Gastrocnemius medialis (tissue), 4 donors: ENCODE data around the gene PIP4K2A. TPM values are rescaled to one million over a fixed set of nuclear protein-coding genes. Genes with fewer than 3 reads are reported as not detected.

Experiments
- ATAC-seq, 2 donors: fragments of 150-250 bp; one replicate each; pipeline ENCODE4 v1.9.1; 2016
- DNase-seq, 2 donors: peaks; one replicate each; pipeline ENCODE4 v3.0.0-alpha.2; 2019
- H3K27ac ChIP-seq, 4 donors: fragments of 200-600 bp; sonication (generic); 1 replicate in 1 of 4; 2 replicates in 3 of 4; pipeline ENCODE4 v1.5.1; 2016 to 2018; ENCODE audit warnings: mild to moderate bottlenecking in 2 of 4, moderate library complexity in 1 of 4
- H3K27me3 ChIP-seq, 3 donors: fragments of 200-600 bp; sonication (generic) in 2 of 3; 1 replicate in 1 of 3; 2 replicates in 2 of 3; pipeline versions ENCODE4 v1.5.1 to v1.6.0; 2016 to 2019; ENCODE audit warnings: mild to moderate bottlenecking in 1 of 3, moderate library complexity in 1 of 3
- H3K36me3 ChIP-seq, 2 donors: fragments of 200-600 bp; sonication (generic) in 1 of 2; one replicate each; pipeline ENCODE4 v1.5.1; 2017 to 2018
- H3K4me1 ChIP-seq, 2 donors: fragments of 200-600 bp; sonication (generic) in 1 of 2; one replicate each; pipeline ENCODE4 v1.5.1; 2016 to 2017; ENCODE audit warnings: mild to moderate bottlenecking in 2 of 2
- H3K4me3 ChIP-seq, 4 donors: fragments of 200-600 bp; sonication (generic) in 3 of 4; 1 replicate in 1 of 4; 2 replicates in 3 of 4; pipeline ENCODE4 v1.5.1; 2016 to 2019; ENCODE audit warnings: mild to moderate bottlenecking in 2 of 4
- H3K9me3 ChIP-seq, 3 donors: fragments of 200-600 bp; sonication (generic) in 2 of 3; 1 replicate in 1 of 3; 2 replicates in 2 of 3; pipeline ENCODE4 v1.5.1; 2016 to 2019
- CTCF ChIP-seq, 5 experiments: fragments of 450-650 bp in 3 of 5; fragments of 200-600 bp in 2 of 5; sonication (generic) in 2 of 5; IDR thresholded peaks in 4 of 5; conservative IDR thresholded peaks in 1 of 5; 1 replicate in 4 of 5; 2 replicates in 1 of 5; pipeline ENCODE4 v1.5.1; 2016 to 2019; ENCODE audit warnings: antibody characterized with exemption in 5 of 5, mild to moderate bottlenecking in 3 of 5, moderate library complexity in 3 of 5
- POLR2A ChIP-seq, 2 donors: fragments of 450-650 bp; IDR thresholded peaks; one replicate each; pipeline ENCODE4 v1.6.1; 2017; ENCODE audit warnings: antibody characterized with exemption in 2 of 2, mild to moderate bottlenecking in 2 of 2, moderate library complexity in 2 of 2
- in situ Hi-C, 4 donors: fragments of 200-750 bp; cut with MboI; loops; one replicate each; pipeline versions ENCODE4 v1.15.0 to v1.8.0; 2017; ENCODE audit warnings: low sequenced_read_pairs in 4 of 4
- intact Hi-C: fragments of 100-400 bp; cut with DNase I; formaldehyde crosslinking; loops from one replicate; pipeline ENCODE4 v1.15.1; 2023; ENCODE audit warnings: low total_unique reads
- total RNA-seq, 4 donors: library from RNA; depleted of rRNA; stranded (reverse); fragments of >200 nt; gene quantifications; one replicate each; pipeline versions ENCODE4 v1.1.0 to v1.2.3, GENCODE V29; 2016

Gene PIP4K2A
- total RNA-seq, 4 donors from 2014 or later: 3.9 to 7.5 (median 4.7) TPM

GRCh38 chr10:22682237-22683139 is 31.9 kb downstream of the PIP4K2A start:
- H3K9me3 ChIP-seq: no peaks in the 10 kb centered on the region
- no peak overlapping the region for H3K4me3 ChIP-seq
- no peaks in the 10 kb centered on the region for H3K36me3 ChIP-seq
- H3K27me3 ChIP-seq: no peaks in the 10 kb centered on the region
- no peak for TF ChIP-seq POLR2A (IDR thresholded peaks at IDR 0.05)
- no peak for TF ChIP-seq CTCF (IDR thresholded peaks at IDR 0.05 in 4 of 5, conservative IDR thresholded peaks at IDR 0.05 in 1 of 5)
- in situ Hi-C loops (no loop called here), intact Hi-C loops (no loop called here)
- ATAC-seq (no peak), DNase-seq (no peak)
- H3K27ac ChIP-seq: no peak overlapping the region
- peaks cover 0 to 3% of the 10 kb centered on the region in 2 donors for H3K4me1 ChIP-seq

- H3K27ac ChIP-seq: no peak overlapping the region
- H3K4me3 ChIP-seq: no peak overlapping the region
- DNase-seq (no peak), ATAC-seq (no peak)
- intact Hi-C loops (no loop called here), in situ Hi-C loops (no loop called here)
- TF ChIP-seq CTCF (IDR thresholded peaks at IDR 0.05 in 4 of 5, conservative IDR thresholded peaks at IDR 0.05 in 1 of 5): no peak
- TF ChIP-seq POLR2A (IDR thresholded peaks at IDR 0.05): no peak
- no peaks in the 10 kb centered on the region for H3K36me3 ChIP-seq
- H3K27me3 ChIP-seq: no peaks in the 10 kb centered on the region
- no peaks in the 10 kb centered on the region for H3K9me3 ChIP-seq
- peaks cover 0 to 3% of the 10 kb centered on the region in 2 donors for H3K4me1 ChIP-seq
Observed at GRCh38 chr10:22681783-22682183, 32.6 kb downstream of the PIP4K2A start.

- intact Hi-C loops: no loop called here
- no peak for ATAC-seq
Observed at GRCh38 chr10:22681301-22681700, 33.1 kb downstream of the PIP4K2A start.

GRCh38 chr10:22679608-22680007 is 34.8 kb downstream of the PIP4K2A start:
- intact Hi-C loops: no loop called here
- DNase-seq (no peak), ATAC-seq (no peak)
- Histone ChIP-seq H3K4me3 (no peak overlapping the region), H3K4me1 (peaks cover 0 to 3% of the 10 kb centered on the region in 2 donors), H3K36me3 (no peaks in the 10 kb centered on the region), H3K27ac (no peak overlapping the region), H3K27me3 (no peaks in the 10 kb centered on the region), H3K9me3 (no peaks in the 10 kb centered on the region)
- in situ Hi-C loops: no loop called here
- TF ChIP-seq POLR2A (IDR thresholded peaks at IDR 0.05) (no peak), CTCF (IDR thresholded peaks at IDR 0.05 in 4 of 5, conservative IDR thresholded peaks at IDR 0.05 in 1 of 5) (no peak)

More at GRCh38 chr10:22681301-22681700, 33.1 kb downstream of the PIP4K2A start:
- in situ Hi-C loops: no loop called here
- Histone ChIP-seq H3K4me3 (no peak overlapping the region), H3K27ac (no peak overlapping the region), H3K4me1 (peaks cover 0 to 3% of the 10 kb centered on the region in 2 donors), H3K9me3 (no peaks in the 10 kb centered on the region), H3K27me3 (no peaks in the 10 kb centered on the region), H3K36me3 (no peaks in the 10 kb centered on the region)
- no peak for TF ChIP-seq POLR2A (IDR thresholded peaks at IDR 0.05)
- TF ChIP-seq CTCF (IDR thresholded peaks at IDR 0.05 in 4 of 5, conservative IDR thresholded peaks at IDR 0.05 in 1 of 5): no peak
- no peak for DNase-seq
